ENCODE data around the gene CD99L2. TPM values are rescaled to one million over a fixed set of nuclear protein-coding genes. Genes with fewer than 3 reads are reported as not detected.

The CD99L2 gene
- total RNA-seq, 1 experiment from 2014 or later = 42.4 TPM

DNA sequence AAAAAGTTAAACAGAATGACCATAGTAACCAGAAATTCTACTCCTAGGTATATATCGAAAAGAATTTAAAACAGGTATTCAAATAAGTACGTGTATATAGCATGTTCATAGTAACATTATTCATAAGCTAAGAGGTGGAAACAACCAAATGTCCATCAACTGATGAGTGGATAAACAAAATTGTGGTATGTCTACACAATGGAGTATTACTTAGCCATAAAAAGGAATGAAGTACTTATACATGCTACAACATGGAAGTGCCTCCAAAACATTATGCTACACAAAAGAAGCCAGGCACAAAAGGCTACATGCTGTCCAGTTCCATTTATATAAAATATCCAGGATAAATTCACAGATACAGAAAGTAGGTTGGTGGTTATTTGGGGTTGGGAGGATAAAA lies 76.5 kb downstream of the CD99L2 start:
- Mint-ChIP-seq H3K4me3 (ENCODE audit: unreplicated experiment) (no peak overlapping the region), H3K27me3 (ENCODE audit: insufficient read depth, unreplicated experiment) (no peaks in the 10 kb centered on the region), H3K36me3 (ENCODE audit: insufficient read depth, unreplicated experiment) (peaks cover 19% of the 10 kb centered on the region), H3K4me1 (ENCODE audit: insufficient read depth, unreplicated experiment) (no peaks in the 10 kb centered on the region), H3K9me3 (ENCODE audit: unreplicated experiment) (peaks cover 28% of the 10 kb centered on the region), H3K27ac (ENCODE audit: low read depth, unreplicated experiment) (no peak overlapping the region)
- intact Hi-C loops (cut with micrococcal nuclease) = no loop called here
- DNase-seq (ENCODE audit: unreplicated experiment) = no peak
- ChIA-PET CTCF (no interaction called here), POLR2A (no interaction called here)
- no TSS peak for BruUV-seq (replicated peaks)
- no peak for TF ChIP-seq CTCF (IDR thresholded peaks at IDR 0.05; ENCODE audit: unreplicated experiment)

DNA sequence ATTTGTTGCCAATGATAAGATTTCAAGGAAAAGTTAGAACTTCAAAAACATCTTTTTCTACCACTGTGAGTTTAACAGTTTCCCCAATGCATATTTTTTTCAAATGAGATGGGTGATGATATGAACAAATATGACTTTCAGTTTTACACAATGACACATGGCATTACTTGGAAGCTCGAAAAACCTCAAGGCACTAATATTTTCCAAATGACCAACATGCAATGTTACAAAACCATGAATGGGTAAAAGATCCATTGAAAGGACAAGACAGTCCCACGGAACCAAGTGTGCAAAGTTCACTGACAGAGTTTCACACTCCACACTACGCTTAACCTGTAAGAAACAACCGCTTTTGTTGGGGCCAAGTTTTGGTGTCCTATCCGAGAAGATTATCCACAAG lies 84.5 kb downstream of the CD99L2 start:
- intact Hi-C loops (cut with micrococcal nuclease) = no loop called here
- no TSS peak for BruUV-seq (replicated peaks)
- Mint-ChIP-seq H3K36me3 (ENCODE audit: insufficient read depth, unreplicated experiment) (peaks cover 29% of the 10 kb centered on the region), H3K4me1 (ENCODE audit: insufficient read depth, unreplicated experiment) (no peaks in the 10 kb centered on the region), H3K27me3 (ENCODE audit: insufficient read depth, unreplicated experiment) (no peaks in the 10 kb centered on the region), H3K9me3 (ENCODE audit: unreplicated experiment) (peaks cover 7% of the 10 kb centered on the region), H3K27ac (ENCODE audit: low read depth, unreplicated experiment) (no peak overlapping the region), H3K4me3 (ENCODE audit: unreplicated experiment) (no peak overlapping the region)
- DNase-seq (ENCODE audit: unreplicated experiment) = no peak
- CTCF ChIA-PET = no interaction called here
- no peak for TF ChIP-seq CTCF (IDR thresholded peaks at IDR 0.05; ENCODE audit: unreplicated experiment)
- POLR2A ChIA-PET = no interaction called here

DNA sequence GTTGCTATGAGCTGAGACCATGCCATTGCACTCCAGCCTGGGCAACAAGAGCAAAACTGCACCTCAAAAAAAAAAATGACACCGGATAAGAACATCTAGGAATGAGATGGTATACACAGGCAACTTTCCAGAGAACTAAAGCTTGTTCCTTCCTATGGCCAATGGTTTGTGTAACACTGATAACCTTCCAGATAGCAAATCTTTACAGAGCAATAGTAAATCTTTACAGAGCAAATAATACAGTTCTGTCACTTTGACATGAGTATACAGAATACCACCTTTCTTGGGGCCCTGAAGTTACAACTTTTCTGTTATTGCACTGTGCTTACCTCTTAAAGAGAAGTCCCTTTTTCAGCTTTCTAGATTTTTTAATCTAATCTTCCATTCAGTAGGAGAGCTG lies 91.6 kb downstream of the CD99L2 start:
- CTCF ChIA-PET = no interaction called here
- H3K4me1 Mint-ChIP-seq (ENCODE audit: insufficient read depth, unreplicated experiment) = no peaks in the 10 kb centered on the region
- H3K9me3 Mint-ChIP-seq (ENCODE audit: unreplicated experiment) = no peaks in the 10 kb centered on the region
- no TSS peak for BruUV-seq (replicated peaks)
- H3K36me3 Mint-ChIP-seq (ENCODE audit: insufficient read depth, unreplicated experiment) = peaks cover 5% of the 10 kb centered on the region
- POLR2A ChIA-PET = no interaction called here
- intact Hi-C loops (cut with micrococcal nuclease) = no loop called here
- H3K27me3 Mint-ChIP-seq (ENCODE audit: insufficient read depth, unreplicated experiment) = no peaks in the 10 kb centered on the region
- H3K27ac Mint-ChIP-seq (ENCODE audit: low read depth, unreplicated experiment) = no peak overlapping the region
- no peak for DNase-seq (ENCODE audit: unreplicated experiment)
- no peak overlapping the region for H3K4me3 Mint-ChIP-seq (ENCODE audit: unreplicated experiment)
- TF ChIP-seq CTCF (IDR thresholded peaks at IDR 0.05; ENCODE audit: unreplicated experiment) = no peak

DNA sequence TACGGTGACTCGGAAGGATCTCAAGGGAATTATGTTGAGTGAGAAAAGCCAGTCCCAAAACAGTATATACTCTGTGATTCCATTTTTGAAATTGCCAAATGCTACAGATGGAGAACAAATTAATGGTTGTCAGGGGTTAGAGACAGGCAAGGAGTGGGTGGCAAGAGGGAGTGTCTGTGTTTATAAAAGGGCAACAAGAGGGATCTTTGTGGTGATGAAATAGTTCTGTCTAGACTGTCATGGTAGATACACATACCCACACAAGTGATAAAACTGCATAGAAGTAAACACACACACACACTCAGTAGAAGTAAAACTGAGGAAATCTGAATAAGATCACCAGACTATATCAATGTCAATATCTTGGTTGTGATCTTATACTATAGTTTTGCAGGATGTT lies 92.7 kb downstream of the CD99L2 start:
- TF ChIP-seq CTCF (IDR thresholded peaks at IDR 0.05; ENCODE audit: unreplicated experiment) = no peak
- intact Hi-C loops (cut with micrococcal nuclease) = no loop called here
- Mint-ChIP-seq H3K27me3 (ENCODE audit: insufficient read depth, unreplicated experiment) (no peaks in the 10 kb centered on the region), H3K4me3 (ENCODE audit: unreplicated experiment) (no peak overlapping the region), H3K27ac (ENCODE audit: low read depth, unreplicated experiment) (no peak overlapping the region), H3K9me3 (ENCODE audit: unreplicated experiment) (no peaks in the 10 kb centered on the region), H3K4me1 (ENCODE audit: insufficient read depth, unreplicated experiment) (no peaks in the 10 kb centered on the region), H3K36me3 (ENCODE audit: insufficient read depth, unreplicated experiment) (peaks cover 8% of the 10 kb centered on the region)
- no peak for DNase-seq (ENCODE audit: unreplicated experiment)
- ChIA-PET CTCF (no interaction called here), POLR2A (no interaction called here)
- BruUV-seq (replicated peaks) = no TSS peak
